ENCODE data around the gene KIF1B. TPM values are rescaled to one million over a fixed set of nuclear protein-coding genes. Genes with fewer than 3 reads are reported as not detected.
A peak's percentile ranks its signal among the peaks of the same experiment; 100 is the strongest.

KIF1B gene
- total RNA-seq, 1 experiment from 2014 or later = 57.7 TPM

DNA sequence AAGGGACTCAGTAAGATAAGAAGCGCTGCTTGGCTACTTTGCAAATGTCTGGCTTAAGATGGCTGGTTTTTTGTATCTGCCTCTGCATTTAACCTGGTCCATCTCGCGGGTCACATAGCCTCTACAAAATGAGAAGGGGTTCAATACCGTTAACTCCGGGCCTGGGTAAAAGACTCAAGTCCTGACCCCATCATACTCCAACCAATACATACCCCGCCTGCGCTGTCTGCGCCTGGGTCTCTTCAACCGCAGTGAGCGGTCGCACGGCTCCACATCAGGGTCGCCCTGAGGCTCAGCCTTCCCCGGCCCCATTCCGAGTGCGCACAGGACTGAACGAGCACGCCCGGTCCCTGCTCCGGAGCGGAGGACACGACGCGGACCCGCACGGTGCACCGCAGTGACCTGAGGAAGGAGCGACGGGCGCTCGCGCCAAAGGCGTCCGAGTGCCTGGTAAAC is 187.9 kb downstream of the KIF1B start:
- Histone ChIP-seq H3K56ac (ENCODE audit: insufficient read length, low read depth, low read length) (no peak overlapping the region), H3K14ac (ENCODE audit: insufficient read depth, low read length) (peak overlapping the region; percentile 64), H2AFZ (ENCODE audit: low read length) (no peak overlapping the region), H3K23ac (ENCODE audit: insufficient read length, low read depth, low read length) (no peak overlapping the region), H4K5ac (ENCODE audit: insufficient read length, low read depth, low read length) (no peak overlapping the region), H3K79me2 (ENCODE audit: insufficient read depth, low read length) (peaks cover 11% of the 10 kb centered on the region), H2BK120ac (ENCODE audit: low read depth, low read length, poor library complexity, severe bottlenecking) (no peak overlapping the region), H4K8ac (replicated peaks; ENCODE audit: insufficient read length, low read depth, low read length) (no peak overlapping the region), H4K91ac (ENCODE audit: insufficient read length, low read depth, low read length) (no peak overlapping the region), H3T11ph (ENCODE audit: low read length) (no peak overlapping the region), H3K9me3 (ENCODE audit: control insufficient read depth, low read depth, low read length) (no peaks in the 10 kb centered on the region), H3K79me1 (ENCODE audit: insufficient read depth, low read depth, low read length, poor library complexity, severe bottlenecking) (no peaks in the 10 kb centered on the region), H2BK20ac (ENCODE audit: low read depth, low read length, poor library complexity, severe bottlenecking) (no peak overlapping the region), H3K4me1 (ENCODE audit: insufficient read depth, low read length) (no peaks in the 10 kb centered on the region), H2BK15ac (ENCODE audit: low read depth, low read length) (no peak overlapping the region; the same call in 1 of the 2 replicates), H3K23me2 (ENCODE audit: insufficient read length, low read depth, low read length, poor library complexity, severe bottlenecking) (peaks cover 16% of the 10 kb centered on the region), H3K27ac (ENCODE audit: insufficient read length, low read depth, low read length) (no peak overlapping the region), H3K4me2 (ENCODE audit: insufficient read depth, insufficient read length, low read length) (peak overlapping the region; percentile 85), H2BK12ac (ENCODE audit: insufficient read length, low read depth, low read length) (no peak overlapping the region), H3K18ac (ENCODE audit: insufficient read length, low read depth, low read length) (peak overlapping the region; percentile 51), H3K27me3 (ENCODE audit: insufficient read depth, low read length) (no peaks in the 10 kb centered on the region), H3K4ac (ENCODE audit: low read depth, low read length) (no peak overlapping the region), H3K9ac (ENCODE audit: extremely low read depth, insufficient read length, low read length) (peak overlapping the region; percentile 48), H2BK5ac (ENCODE audit: insufficient read length, low read length) (no peak overlapping the region), H2AK5ac (ENCODE audit: insufficient read length, low read length) (no peak overlapping the region), H4K20me1 (ENCODE audit: control insufficient read depth, insufficient read depth, insufficient read length) (no peaks in the 10 kb centered on the region)
- no CpG with 5 or more reads among the region's 34 CpGs for WGBS (ENCODE audit: extremely low coverage, insufficient read length, low lambda C conversion rate)
- DNase-seq = no peak
- Mint-ChIP-seq H3K4me3 (peak overlapping the region; percentile 92 to 96), H3K27ac (peak overlapping the region; percentile 87 to 97 (median 96); a peak in 6 of 7 replicates), H3K36me3 (ENCODE audit: insufficient read depth in 1 of 3, low read depth in 3 of 3) (peaks cover 27 to 48% (median 43%) of the 10 kb centered on the region in 3 experiments), H3K27me3 (ENCODE audit: low read depth) (no peaks in the 10 kb centered on the region), H3K9me3 (peaks cover 0 to 6% of the 10 kb centered on the region in 2 experiments; a peak in 4 of 5 replicates), H3K4me1 (peaks cover 14 to 18% of the 10 kb centered on the region in 2 experiments)
- TF ChIP-seq, protein P1, sequence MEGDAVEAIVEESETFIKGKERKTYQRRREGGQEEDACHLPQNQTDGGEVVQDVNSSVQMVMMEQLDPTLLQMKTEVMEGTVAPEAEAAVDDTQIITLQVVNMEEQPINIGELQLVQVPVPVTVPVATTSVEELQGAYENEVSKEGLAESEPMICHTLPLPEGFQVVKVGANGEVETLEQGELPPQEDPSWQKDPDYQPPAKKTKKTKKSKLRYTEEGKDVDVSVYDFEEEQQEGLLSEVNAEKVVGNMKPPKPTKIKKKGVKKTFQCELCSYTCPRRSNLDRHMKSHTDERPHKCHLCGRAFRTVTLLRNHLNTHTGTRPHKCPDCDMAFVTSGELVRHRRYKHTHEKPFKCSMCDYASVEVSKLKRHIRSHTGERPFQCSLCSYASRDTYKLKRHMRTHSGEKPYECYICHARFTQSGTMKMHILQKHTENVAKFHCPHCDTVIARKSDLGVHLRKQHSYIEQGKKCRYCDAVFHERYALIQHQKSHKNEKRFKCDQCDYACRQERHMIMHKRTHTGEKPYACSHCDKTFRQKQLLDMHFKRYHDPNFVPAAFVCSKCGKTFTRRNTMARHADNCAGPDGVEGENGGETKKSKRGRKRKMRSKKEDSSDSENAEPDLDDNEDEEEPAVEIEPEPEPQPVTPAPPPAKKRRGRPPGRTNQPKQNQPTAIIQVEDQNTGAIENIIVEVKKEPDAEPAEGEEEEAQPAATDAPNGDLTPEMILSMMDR (conservative IDR thresholded peaks at IDR 0.05) = no peak
